NB4 (cell line): ENCODE data around the gene NFIX.

Source experiments
- CTCF ChIP-seq: IDR thresholded peaks from one replicate; pipeline ENCODE4 v1.5.1; 2012; ENCODE audit warnings: low read depth, low read length
- MAX ChIP-seq: IDR thresholded peaks from 2 replicates; pipeline ENCODE4 v1.6.1; 2011; ENCODE audit warnings: low read depth, low read length
- MYC ChIP-seq: IDR thresholded peaks from 2 replicates; pipeline ENCODE4 v1.6.1; 2011; ENCODE audit warnings: low read depth, low read length
- POLR2A ChIP-seq: IDR thresholded peaks from 2 replicates; pipeline ENCODE4 v1.6.1; 2011; ENCODE audit warnings: mild to moderate bottlenecking; ENCODE audit not compliant: insufficient read length; ENCODE audit errors: extremely low read depth

- no peak for TF ChIP-seq CTCF
- TF ChIP-seq POLR2A = no peak
- TF ChIP-seq MAX = no peak
- TF ChIP-seq MYC = no peak
These were observed 45.6 kb downstream of the NFIX start for GRCh38 chr19:13040948-13041292.
